NCI-H2029 treated with DMSO at 0.1 percent for 48 hours (cell line): ENCODE measurements around the gene DCK.
"Not testable (repeated sequence)": the region's sequence is repeated elsewhere in the genome, so short reads cannot be mapped to it uniquely, and the experiment has no call there.

Experiments used
- DNase-seq: peaks from one replicate; lab custom pipeline; 2025; lab: John Stamatoyannopoulos, UW

DCK gene

DNA sequence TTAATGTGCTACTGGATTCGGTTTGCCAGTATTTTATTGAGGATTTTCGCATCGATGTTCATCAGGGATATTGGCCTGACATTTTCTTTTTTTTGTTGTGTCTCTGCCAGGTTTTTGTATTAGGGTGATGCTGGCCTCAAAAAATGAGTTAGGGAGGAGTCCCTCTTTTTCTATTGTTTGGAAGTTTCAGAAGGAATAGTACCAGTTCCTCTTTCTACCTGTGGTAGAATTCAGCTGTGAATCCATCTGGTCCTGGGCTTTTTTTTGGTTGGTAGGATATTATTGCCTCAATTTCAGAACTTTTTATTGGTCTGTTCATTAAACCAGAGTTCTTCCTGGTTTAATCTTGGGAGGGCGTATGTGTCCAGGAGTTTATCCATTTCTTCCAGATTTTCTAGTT is 7.9 kb downstream of the DCK start:
- not testable (repeated sequence) for DNase-seq

- no peak for DNase-seq
Measured at GRCh38 chr4:71004281-71004851, 10.9 kb downstream of the DCK start.

DNA sequence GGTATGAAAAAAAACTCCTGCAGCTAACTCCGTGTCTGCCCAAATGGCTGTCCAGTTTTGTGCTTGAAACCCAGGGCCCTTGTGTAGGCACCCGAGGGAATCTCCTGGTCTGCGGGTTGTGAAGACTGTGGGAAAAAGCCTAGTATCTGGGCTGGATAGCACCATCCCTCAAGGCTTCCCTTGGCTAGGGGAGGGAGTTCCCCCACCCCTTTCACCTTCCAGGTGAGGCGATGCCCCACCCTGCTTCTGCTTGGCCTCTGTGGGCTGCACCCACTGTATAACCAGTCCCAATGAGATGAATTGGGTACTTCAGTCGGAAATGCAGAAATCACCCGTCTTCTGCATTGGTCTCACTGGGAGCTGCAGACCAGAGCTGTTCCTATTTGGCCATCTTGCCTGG is 11.6 kb downstream of the DCK start:
- DNase-seq, result not testable (repeated sequence)

DNA sequence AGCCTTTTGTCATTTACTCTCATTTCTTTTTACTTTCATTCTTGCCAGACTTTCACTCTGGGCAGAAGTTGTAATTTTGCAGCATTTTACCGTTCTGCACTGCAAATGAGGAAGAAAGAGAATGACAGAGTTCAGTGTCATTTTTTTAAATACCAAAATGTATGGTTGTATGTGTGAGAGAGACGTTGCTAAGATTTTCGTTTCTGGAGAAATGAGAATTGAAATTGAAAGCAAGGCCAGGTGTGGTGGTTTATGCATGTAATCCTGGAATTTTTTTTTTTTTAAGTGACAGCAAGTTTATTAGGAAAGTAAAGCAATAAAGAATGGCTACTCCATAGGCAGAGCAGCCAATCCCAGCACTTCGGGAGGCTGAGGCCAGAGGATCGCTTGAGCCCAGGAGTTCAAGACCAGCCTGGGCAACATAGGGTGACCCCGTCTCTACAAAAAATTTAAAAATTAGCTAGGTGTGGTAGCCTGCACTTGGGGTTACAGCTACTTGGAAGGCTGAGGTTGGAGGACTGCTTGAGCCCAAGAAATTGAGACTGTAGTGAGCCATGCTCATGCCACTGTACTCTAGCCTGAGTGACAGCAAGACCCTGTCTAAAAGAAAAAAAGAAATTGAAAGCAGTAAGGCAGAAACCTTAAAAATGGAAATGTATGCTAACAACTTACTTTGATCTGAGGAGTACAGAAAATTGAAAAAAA is 12.9 kb downstream of the DCK start:
- DNase-seq, result no peak

DNA sequence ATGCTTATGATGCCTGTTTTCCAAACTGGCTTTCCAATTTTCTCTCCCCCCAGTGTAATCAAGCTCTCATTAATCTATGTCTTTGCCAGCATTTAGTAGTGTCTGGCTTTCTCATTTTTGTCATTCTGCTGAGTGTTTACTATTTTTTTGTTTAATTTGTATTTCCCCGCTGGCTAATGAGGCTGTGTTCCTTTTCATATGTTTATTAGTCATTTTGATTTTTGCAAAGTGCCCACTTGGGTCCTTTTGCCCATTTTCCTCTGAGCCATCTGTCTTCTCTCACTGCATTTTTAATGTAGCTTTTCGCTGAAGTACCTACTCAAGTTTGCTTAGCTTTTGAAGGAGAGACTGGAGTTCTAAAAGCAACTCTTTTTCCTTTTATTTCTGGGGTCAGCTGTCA is 14.7 kb downstream of the DCK start:
- DNase-seq, result no peak

- DNase-seq, result no peak
Measured at GRCh38 chr4:71009086-71009485, 15.6 kb downstream of the DCK start.

GRCh38 chr4:71009890-71010588 is 16.6 kb downstream of the DCK start:
- no peak for DNase-seq

DNA sequence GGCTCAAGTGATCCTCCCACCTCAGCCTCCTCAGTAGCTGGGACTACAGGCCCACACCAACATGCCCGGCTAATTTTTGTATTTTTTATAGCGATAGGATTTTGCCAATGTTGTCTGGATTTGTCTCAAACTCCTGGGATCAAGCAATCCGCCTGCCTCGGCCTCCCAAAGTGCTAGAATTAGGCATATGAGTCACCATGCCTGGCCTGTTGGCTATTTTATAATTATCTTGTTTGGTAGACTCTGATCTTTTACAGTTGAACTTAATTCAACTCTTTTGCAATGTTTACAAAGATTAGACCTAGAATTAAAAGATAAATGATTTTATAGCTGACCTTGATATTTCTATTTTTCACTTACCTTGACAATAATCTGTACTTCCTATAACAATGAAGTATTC is 18.0 kb downstream of the DCK start:
- no peak for DNase-seq

GRCh38 chr4:71017391-71017790 is 23.9 kb downstream of the DCK start:
- DNase-seq, result not testable (repeated sequence)

GRCh38 chr4:71020611-71021010 is 27.2 kb downstream of the DCK start:
- DNase-seq, result no peak

DNA sequence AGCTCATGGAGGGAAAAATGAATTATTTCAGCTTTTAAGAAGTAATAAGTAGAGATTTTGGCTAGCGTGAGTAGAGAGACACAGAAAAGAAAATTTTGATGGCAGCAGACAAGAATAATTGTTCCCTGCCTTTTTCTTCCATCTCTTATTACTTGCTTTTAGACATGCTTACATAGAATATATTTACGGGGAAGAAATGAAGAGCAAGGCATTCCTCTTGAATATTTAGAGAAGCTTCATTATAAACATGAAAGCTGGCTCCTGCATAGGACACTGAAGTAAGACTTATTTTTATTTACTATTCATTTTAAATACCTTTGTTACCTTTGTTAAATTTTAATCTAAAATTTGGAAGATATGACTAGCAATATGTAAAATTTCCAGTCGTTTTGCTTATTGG is 32.2 kb downstream of the DCK start:
- no peak for DNase-seq

GRCh38 chr4:71026086-71026485 is 32.6 kb downstream of the DCK start:
- DNase-seq, result no peak

- no peak for DNase-seq
Measured at GRCh38 chr4:71027611-71028010, 34.2 kb downstream of the DCK start.

GRCh38 chr4:71029504-71029903 is 36.1 kb downstream of the DCK start:
- DNase-seq, result no peak

DNA sequence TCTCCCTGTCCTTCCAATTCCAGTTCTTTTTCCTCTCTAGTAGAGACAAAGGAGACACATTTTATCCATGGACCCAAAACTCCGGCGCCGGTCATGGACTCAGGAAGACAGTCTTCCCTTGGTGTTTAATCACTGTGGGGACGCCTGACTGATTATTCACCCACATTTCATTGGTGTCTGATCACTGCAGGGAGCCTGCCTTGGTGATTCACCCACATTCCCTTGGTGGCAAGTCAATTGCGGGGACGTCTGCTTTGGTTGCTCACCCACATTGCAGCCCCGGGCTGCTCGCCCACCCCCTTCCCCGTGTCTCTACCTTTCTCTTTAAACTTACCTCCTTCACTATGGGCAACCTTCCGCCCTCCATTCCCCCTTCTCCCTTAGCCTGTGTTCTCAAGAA is 38.7 kb downstream of the DCK start:
- DNase-seq, result not testable (repeated sequence)

DNA sequence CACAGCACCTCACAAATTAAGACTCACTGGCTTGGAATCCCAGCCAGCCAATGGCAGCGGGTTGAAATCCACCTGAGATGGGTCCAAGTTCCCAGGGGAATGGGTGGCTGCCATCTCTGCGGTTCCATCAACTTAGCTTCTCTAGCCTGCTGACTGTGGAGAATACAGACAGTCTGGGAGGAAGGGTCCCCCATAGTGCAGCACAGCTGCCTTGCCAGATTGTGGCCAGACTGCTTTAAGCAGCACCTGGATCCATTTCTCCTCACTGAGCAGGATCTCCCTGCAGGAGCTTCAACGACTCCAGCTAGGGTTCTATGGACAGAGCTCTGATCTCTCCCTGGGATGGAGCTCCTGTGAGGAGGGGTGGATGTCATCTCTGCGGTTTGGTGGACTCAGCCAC is 51.8 kb downstream of the DCK start:
- DNase-seq, result no peak

- DNase-seq, result no peak
Measured at GRCh38 chr4:71049395-71049794, 55.9 kb downstream of the DCK start.

GRCh38 chr4:71050809-71051208 is 57.4 kb downstream of the DCK start:
- no peak for DNase-seq

GRCh38 chr4:71052034-71052433 is 58.6 kb downstream of the DCK start:
- no peak for DNase-seq

DNA sequence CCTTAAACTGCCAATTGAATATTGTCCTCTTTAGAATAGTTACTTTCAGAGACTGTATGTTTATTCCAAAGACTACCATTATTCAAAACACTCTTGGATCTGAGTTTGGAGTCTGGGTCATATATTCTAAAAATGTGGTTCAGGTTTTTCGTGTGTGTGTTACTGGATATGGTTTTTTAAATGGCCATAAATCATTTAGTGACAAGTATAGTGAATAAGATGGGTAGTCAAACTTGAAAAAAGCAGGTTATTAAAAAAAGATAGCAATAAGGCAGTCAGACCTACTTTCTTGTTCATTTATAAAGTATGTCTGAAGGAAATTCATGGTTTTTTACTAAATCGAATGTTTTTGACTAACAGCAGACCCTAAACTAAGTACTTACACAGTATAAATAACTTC is 59.3 kb downstream of the DCK start:
- DNase-seq, result no peak

DNA sequence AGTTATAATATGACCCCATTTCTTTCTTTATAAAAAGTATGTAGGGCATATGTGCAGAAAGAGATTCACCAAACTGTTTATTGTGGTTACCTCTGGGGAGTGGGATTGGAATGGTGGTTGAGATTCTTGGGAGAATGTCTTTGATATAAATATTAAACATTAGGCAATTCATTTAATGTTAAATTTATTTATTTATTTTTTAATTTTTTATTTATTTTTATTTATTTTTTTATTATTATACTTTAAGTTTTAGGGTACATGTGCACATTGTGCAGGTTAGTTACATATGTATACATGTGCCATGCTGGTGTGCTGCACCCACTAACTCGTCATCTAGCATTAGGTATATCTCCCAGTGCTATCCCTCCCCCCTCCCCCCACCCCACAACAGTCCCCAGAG is 60.2 kb downstream of the DCK start:
- DNase-seq, result not testable (repeated sequence)

DNA sequence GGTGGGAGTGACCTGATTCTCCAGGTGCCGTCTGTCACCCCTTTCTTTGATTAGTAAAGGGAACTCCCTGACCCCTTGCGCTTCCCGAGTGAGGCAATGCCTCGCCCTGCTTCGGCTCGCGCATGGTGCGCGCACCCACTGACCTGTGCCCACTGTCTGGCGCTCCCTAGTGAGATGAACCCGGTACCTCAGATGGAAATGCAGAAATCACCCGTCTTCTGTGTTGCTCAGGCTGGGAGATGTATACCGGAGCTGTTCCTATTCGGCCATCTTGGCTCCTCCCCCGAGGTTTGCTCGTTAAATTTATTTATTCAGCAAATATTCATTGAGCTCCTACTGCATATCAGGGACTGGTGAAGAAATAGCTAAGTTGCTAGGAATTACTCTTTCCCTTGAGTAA is 66.1 kb downstream of the DCK start:
- not testable (repeated sequence) for DNase-seq

- no peak for DNase-seq
Measured at GRCh38 chr4:71062436-71062835, 69.0 kb downstream of the DCK start.

DNA sequence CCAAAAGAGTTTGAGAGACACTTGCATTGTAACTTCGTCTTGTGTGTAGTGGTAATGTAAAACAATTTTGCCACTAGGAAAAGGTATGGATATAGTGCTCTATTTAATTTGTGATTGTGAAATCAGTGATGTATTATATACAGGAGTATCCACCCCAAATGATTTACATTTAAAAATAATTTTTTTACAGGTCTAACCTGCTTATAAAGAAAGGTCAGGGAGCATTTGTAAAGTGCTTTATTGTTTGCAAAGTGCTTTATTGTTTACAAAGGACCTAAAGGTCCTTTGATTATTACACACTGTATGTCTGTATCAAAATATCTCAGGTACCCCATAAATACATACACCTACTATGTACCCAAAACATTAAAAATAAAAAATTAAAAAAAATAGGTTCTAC is 70.3 kb downstream of the DCK start:
- DNase-seq, result no peak
